Uterus (tissue), 2 donors: Measurements from ENCODE around the gene EPHA6.

ENCODE experiments used
- POLR2A ChIP-seq, 2 donors: fragments of 450-650 bp; IDR thresholded peaks; one replicate each; pipeline ENCODE4 v1.6.1; 2016; ENCODE audit warnings: antibody characterized with exemption in 2 of 2, mild to moderate bottlenecking in 1 of 2, moderate library complexity in 1 of 2
- TF ChIP-seq, protein P1 (sequence below), 4 experiments: fragments of 200-600 bp in 2 of 4; fragments of 450-650 bp in 2 of 4; sonication (generic) in 2 of 4; IDR thresholded peaks; one replicate each; pipeline ENCODE4 v1.5.1; 2016 to 2019; ENCODE audit warnings: antibody characterized with exemption in 4 of 4, mild to moderate bottlenecking in 2 of 4, moderate library complexity in 1 of 4

DNA sequence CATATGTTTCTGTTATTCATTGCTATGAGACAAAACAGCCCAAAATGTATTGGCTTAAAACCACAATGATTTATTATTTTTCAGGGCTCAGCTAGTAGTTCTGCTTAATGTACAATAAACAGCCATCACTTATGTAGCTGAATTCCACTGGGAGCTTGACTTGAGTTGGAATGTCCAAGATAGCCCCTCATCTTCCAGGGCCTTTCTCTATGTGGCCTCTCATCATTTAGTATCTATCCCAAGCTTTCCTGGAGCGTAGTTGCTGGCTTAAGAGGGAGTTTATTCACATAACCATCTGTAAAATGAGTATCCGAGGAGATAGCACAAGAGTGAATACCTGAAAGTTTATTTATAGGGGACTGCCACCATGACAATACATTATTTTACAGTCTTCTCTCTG is 176.8 kb downstream of the EPHA6 start:
- TF ChIP-seq, protein P1, sequence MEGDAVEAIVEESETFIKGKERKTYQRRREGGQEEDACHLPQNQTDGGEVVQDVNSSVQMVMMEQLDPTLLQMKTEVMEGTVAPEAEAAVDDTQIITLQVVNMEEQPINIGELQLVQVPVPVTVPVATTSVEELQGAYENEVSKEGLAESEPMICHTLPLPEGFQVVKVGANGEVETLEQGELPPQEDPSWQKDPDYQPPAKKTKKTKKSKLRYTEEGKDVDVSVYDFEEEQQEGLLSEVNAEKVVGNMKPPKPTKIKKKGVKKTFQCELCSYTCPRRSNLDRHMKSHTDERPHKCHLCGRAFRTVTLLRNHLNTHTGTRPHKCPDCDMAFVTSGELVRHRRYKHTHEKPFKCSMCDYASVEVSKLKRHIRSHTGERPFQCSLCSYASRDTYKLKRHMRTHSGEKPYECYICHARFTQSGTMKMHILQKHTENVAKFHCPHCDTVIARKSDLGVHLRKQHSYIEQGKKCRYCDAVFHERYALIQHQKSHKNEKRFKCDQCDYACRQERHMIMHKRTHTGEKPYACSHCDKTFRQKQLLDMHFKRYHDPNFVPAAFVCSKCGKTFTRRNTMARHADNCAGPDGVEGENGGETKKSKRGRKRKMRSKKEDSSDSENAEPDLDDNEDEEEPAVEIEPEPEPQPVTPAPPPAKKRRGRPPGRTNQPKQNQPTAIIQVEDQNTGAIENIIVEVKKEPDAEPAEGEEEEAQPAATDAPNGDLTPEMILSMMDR (IDR thresholded peaks at IDR 0.05): no peak
- no peak for TF ChIP-seq POLR2A (IDR thresholded peaks at IDR 0.05)
